GM12864 (cell line): ENCODE results near the gene PODXL.

ENCODE experiments used
- DNase-seq: peaks from one replicate; pipeline ENCODE4 v3.0.0-alpha.2; 2011; ENCODE audit warnings: low read depth
- H3K4me3 ChIP-seq: 2 replicates; pipeline ENCODE4 v1.5.1; 2011; ENCODE audit warnings: mild to moderate bottlenecking, low read depth, low read length, control low read depth
- TF ChIP-seq, protein P1 (sequence below): IDR thresholded peaks from 2 replicates; pipeline ENCODE4 v1.5.1; 2011; ENCODE audit warnings: low read depth, mild to moderate bottlenecking, moderate library complexity, low read length, control low read depth, inconsistent platforms; ENCODE audit errors: missing control alignments

PODXL gene

DNA sequence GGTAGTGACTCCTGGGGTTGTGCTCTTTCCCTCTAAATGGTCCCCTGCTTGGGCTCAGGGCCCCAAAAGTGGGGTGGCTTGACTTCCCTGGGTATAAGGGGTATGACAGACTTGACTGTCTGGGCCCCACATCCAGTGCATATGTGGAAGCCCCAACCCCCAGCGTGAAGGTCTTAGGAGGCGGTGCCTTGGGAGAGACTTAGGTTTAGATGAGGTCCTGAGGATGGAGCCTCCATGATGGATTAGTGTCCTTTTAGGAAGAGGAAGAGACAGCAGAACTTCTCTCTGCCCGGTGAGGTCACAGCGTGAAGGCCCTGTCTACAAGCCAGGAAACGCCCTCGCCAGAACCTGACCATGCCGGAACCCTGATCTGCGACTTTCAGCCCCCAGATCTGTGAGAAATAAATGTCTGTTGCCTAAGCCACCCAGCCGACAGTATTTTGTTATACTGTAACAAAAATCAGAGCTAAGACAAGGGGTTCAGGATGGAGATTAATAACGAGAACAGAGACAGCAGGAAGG lies 23.8 kb downstream of the PODXL start:
- TF ChIP-seq, protein P1, sequence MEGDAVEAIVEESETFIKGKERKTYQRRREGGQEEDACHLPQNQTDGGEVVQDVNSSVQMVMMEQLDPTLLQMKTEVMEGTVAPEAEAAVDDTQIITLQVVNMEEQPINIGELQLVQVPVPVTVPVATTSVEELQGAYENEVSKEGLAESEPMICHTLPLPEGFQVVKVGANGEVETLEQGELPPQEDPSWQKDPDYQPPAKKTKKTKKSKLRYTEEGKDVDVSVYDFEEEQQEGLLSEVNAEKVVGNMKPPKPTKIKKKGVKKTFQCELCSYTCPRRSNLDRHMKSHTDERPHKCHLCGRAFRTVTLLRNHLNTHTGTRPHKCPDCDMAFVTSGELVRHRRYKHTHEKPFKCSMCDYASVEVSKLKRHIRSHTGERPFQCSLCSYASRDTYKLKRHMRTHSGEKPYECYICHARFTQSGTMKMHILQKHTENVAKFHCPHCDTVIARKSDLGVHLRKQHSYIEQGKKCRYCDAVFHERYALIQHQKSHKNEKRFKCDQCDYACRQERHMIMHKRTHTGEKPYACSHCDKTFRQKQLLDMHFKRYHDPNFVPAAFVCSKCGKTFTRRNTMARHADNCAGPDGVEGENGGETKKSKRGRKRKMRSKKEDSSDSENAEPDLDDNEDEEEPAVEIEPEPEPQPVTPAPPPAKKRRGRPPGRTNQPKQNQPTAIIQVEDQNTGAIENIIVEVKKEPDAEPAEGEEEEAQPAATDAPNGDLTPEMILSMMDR = no peak
- no peak overlapping the region for H3K4me3 ChIP-seq
- DNase-seq = no peak

DNA sequence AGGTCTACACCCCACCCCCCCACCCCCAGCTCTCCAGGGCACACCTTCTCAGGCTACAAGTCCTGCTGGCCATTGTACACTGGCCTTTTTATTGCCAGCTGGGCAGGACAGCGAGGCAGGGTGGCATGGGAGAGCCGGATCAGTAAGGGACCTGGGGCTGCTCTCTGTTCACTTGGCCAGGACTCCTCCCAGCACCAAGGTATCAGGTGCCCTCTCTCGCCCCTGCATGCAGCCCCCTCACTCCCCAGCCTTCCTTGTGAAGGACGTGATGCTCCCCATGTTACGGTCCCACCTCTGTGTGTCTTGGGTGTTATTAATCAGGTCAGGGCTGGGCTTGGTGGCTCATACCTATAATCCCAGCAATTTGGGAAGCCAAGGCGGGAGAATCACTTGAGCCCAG lies 26.3 kb downstream of the PODXL start:
- H3K4me3 ChIP-seq = no peak overlapping the region
- no peak for DNase-seq
- TF ChIP-seq, protein P1 = no peak

DNA sequence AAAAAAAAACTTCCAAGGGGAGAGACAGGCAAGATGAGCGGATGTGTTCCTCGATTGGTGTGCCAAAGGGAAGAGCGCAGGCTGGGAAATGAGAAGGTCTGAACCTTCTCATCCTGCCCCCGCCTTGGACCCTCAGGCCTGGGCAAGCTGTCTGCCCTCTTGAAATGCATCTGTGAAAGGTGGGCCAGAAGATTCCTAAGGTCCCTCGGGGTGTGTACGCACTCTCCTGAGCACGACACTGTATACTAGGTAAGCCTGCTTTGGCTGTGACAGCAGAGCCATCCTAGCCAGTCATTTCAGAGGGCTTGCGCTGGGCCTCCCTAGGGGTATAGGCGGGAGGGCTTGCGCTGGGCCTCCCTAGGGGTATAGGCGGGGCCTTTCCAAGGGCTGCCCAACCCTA lies 26.8 kb downstream of the PODXL start:
- TF ChIP-seq, protein P1 = no peak
- no peak overlapping the region for H3K4me3 ChIP-seq
- no peak for DNase-seq

DNA sequence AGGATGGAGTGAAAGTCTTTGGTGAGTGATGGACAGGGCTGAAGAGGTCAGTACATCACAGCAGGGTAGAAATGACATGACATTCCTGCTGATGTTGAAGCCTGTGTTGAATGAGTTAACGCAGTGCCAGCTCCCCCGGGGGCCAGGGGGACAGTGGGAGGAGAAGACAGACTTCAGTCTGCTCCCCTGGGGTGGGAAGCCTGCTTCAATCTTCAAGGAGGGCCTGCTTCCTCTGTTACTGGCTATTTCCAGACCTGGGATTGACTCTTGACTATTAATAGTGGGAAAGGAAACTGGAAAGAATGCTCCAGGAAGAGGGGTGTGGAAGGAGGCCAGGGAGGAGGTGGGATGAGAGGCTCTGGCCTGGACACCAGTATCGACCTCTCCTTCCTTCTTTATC lies 27.2 kb downstream of the PODXL start:
- TF ChIP-seq, protein P1 = no peak
- H3K4me3 ChIP-seq = no peak overlapping the region
- no peak for DNase-seq

DNA sequence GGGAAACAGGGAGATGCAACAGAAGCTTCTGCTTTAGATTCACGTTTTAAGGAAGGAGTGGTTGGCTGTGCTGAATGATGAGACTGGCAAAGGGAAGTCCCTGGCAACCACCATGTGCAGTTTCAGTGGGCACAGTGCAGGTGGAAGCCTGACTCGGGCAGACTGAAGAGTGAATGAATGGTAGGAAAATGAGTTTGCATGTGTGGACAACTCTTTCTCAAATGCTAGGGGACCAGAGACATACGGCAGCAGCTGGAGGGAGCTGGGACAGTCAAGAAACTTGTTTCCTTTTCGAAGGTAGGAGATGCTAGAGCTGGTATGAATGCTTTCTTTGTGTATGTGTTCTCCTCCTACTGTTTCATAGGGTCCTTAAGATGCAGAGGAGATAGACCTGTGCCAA lies 29.0 kb downstream of the PODXL start:
- DNase-seq = no peak
- TF ChIP-seq, protein P1 = no peak
- H3K4me3 ChIP-seq = no peak overlapping the region

DNA sequence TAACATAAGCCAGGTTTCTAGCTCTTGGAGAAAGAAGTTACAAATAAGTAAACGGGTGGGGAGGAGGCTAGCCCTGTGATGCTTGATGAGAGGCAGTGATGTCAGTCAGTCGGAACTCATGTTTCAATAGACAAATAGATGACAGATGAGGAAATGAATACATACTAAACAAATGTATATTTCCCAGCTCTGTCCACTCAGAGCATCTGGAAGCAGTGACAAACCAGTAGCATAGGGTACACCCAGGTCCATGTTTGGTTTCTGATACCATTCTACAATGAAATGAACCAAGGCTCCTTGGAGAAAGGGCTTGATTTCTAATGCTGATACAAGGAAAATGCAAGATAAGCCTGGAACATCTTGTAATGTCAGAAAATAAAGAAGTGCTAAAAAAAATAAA lies 30.6 kb downstream of the PODXL start:
- TF ChIP-seq, protein P1 = no peak
- no peak overlapping the region for H3K4me3 ChIP-seq
- no peak for DNase-seq

DNA sequence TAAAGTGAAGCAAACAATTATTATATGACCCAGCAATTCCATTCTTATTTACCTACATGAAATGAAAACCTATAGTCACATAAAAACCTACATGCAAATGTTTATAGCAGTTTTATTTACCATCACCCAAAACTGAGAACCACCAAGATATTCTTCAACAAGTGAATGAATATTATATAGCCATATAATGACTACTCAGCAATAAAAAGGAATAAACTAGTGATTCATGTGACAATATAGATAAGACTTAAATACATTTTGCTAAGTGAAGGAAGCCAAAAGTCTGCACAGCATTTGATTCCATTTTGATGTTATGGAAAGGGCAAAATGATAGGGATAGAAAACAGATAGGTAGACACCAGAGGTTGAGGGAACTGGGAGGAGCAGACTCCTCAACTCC lies 31.7 kb downstream of the PODXL start:
- TF ChIP-seq, protein P1 = no peak
- no peak overlapping the region for H3K4me3 ChIP-seq
- DNase-seq = no peak
